CD14-positive monocyte (primary cell): ENCODE results near the gene CCR4. TPM values are rescaled to one million over a fixed set of nuclear protein-coding genes. Genes with fewer than 3 reads are reported as not detected.

Source experiments
- DNase-seq, 3 donors: peaks; one replicate each; pipeline ENCODE4 v3.0.0-alpha.2; 2011 to 2022
- H2AFZ ChIP-seq: 2 replicates; pipeline ENCODE4 v1.6.0; 2012; ENCODE audit warnings: mild to moderate bottlenecking, low read depth, low read length, inconsistent platforms; ENCODE audit not compliant: insufficient read depth, poor library complexity, severe bottlenecking
- H3K27ac ChIP-seq, 2 donors: 1 replicate in 1 of 2; 2 replicates in 1 of 2; pipeline ENCODE4 v1.5.1; 2012 to 2013; ENCODE audit warnings: low read length in 2 of 2, control low read depth in 1 of 2, inconsistent platforms in 1 of 2, low read depth in 1 of 2, mild to moderate bottlenecking in 1 of 2
- H3K27me3 ChIP-seq, 2 donors: one replicate each; pipeline versions ENCODE4 v1.6.0 to v1.6.1; 2011 to 2013; ENCODE audit warnings: low read length in 2 of 2; ENCODE audit not compliant: control insufficient read depth in 2 of 2, insufficient read depth in 2 of 2
- H3K36me3 ChIP-seq, 2 donors: replicated peaks in 1 of 2; 1 replicate in 1 of 2; 2 replicates in 1 of 2; pipeline versions ENCODE4 v1.5.1 to v1.6.1; 2012 to 2013; ENCODE audit warnings: low read length in 2 of 2, control low read depth in 1 of 2, inconsistent platforms in 1 of 2, mild to moderate bottlenecking in 1 of 2; ENCODE audit not compliant: insufficient read depth in 2 of 2, control insufficient read depth in 1 of 2
- H3K4me1 ChIP-seq, 2 donors: 1 replicate in 1 of 2; 2 replicates in 1 of 2; pipeline versions ENCODE4 v1.5.1 to v1.6.1; 2012 to 2013; ENCODE audit warnings: low read length in 2 of 2, control low read depth in 1 of 2, inconsistent platforms in 1 of 2, mild to moderate bottlenecking in 1 of 2, moderate library complexity in 1 of 2; ENCODE audit not compliant: insufficient read depth in 2 of 2, control insufficient read depth in 1 of 2
- H3K4me2 ChIP-seq: replicated peaks from 2 replicates; pipeline ENCODE3; 2012; ENCODE audit warnings: low read length, moderate library complexity, mild to moderate bottlenecking; ENCODE audit not compliant: poor library complexity, severe bottlenecking; ENCODE audit errors: extremely low read depth
- H3K4me3 ChIP-seq, 3 experiments: fragments of 200-600 bp in 1 of 3; sonication (generic) in 1 of 3; replicated peaks in 1 of 3; 1 replicate in 2 of 3; 2 replicates in 1 of 3; pipeline ENCODE4 v1.5.1; 2011 to 2013; ENCODE audit warnings: low read length in 3 of 3, mild to moderate bottlenecking in 3 of 3, control low read depth in 2 of 3, low read depth in 2 of 3, inconsistent platforms in 1 of 3, moderate library complexity in 1 of 3
- H3K79me2 ChIP-seq: 2 replicates; pipeline ENCODE4 v1.6.0; 2012; ENCODE audit warnings: mild to moderate bottlenecking, control low read depth, inconsistent platforms, low read length, moderate library complexity; ENCODE audit not compliant: insufficient read depth
- H3K9ac ChIP-seq: 2 replicates; pipeline ENCODE4 v1.6.0; 2017; ENCODE audit warnings: low read length, mild to moderate bottlenecking; ENCODE audit not compliant: insufficient read depth, poor library complexity, severe bottlenecking
- H3K9me3 ChIP-seq, 2 donors: replicated peaks in 1 of 2; 1 replicate in 1 of 2; 2 replicates in 1 of 2; pipeline versions ENCODE4 v1.5.1 to v1.6.1; 2012 to 2013; ENCODE audit warnings: low read length in 2 of 2, control low read depth in 1 of 2; ENCODE audit not compliant: control insufficient read depth in 1 of 2, insufficient read depth in 1 of 2
- H4K20me1 ChIP-seq: 2 replicates; pipeline ENCODE4 v1.6.0; 2012; ENCODE audit warnings: mild to moderate bottlenecking, low read length, control low read depth, moderate library complexity; ENCODE audit not compliant: insufficient read depth
- H3K27ac Mint-ChIP-seq, 7 donors: one replicate each; pipeline ENCODE4 v1.8.0; 2020; ENCODE audit warnings: mild to moderate bottlenecking in 7 of 7, mixed read lengths in 7 of 7, moderate library complexity in 6 of 7, inconsistent platforms in 2 of 7
- H3K27me3 Mint-ChIP-seq, 3 donors: one replicate each; pipeline ENCODE4 v1.8.0; 2021 to 2022; ENCODE audit warnings: low read depth in 3 of 3, mild to moderate bottlenecking in 3 of 3, mixed read lengths in 3 of 3, moderate library complexity in 3 of 3, inconsistent platforms in 1 of 3
- H3K36me3 Mint-ChIP-seq, 2 donors: one replicate each; pipeline ENCODE4 v1.8.0; 2020; ENCODE audit warnings: mixed read lengths in 2 of 2, inconsistent platforms in 1 of 2, mild to moderate bottlenecking in 1 of 2
- H3K4me1 Mint-ChIP-seq: one replicate; pipeline ENCODE4 v1.8.0; 2020; ENCODE audit warnings: mild to moderate bottlenecking, mixed read lengths
- H3K4me3 Mint-ChIP-seq, 2 donors: one replicate each; pipeline ENCODE4 v1.8.0; 2020; ENCODE audit warnings: mild to moderate bottlenecking in 2 of 2, mixed read lengths in 2 of 2, moderate library complexity in 1 of 2
- H3K9me3 Mint-ChIP-seq, 7 donors: one replicate each; pipeline ENCODE4 v1.8.0; 2020 to 2022; ENCODE audit warnings: mixed read lengths in 7 of 7, mild to moderate bottlenecking in 6 of 7, moderate library complexity in 6 of 7, inconsistent platforms in 2 of 7
- WGBS: methylation state at CpG from one replicate; pipeline ENCODE4 v1.1.5; 2013; ENCODE audit warnings: missing lambda C conversion rate; ENCODE audit not compliant: insufficient coverage; 5-methylcytosine and 5-hydroxymethylcytosine counted together
- intact Hi-C, 2 donors: fragments of 100-400 bp; cut with micrococcal nuclease; formaldehyde crosslinking; loops; one replicate each; pipeline versions ENCODE4 v1.15.0 to v1.15.1; 2023
- polyA plus RNA-seq, 3 donors: library from polyadenylated mRNA; depleted of rRNA in 1 of 3; unstranded in 2 of 3; stranded (reverse) in 1 of 3; fragments of 300-500 nt in 2 of 3; fragments of >200 nt in 1 of 3; fragmentation: Illumina TruSeq in 2 of 3; gene quantifications; 1 replicate in 2 of 3; 2 replicates in 1 of 3; pipeline ENCODE4 v1.2.3, GENCODE V29; 2012 to 2021
- TF ChIP-seq, protein P1 (sequence below): fragments of 200-600 bp; IDR thresholded peaks from one replicate; pipeline ENCODE4 v1.8.0; 2022; ENCODE audit warnings: antibody characterized with exemption, mild to moderate bottlenecking

The CCR4 gene
- polyA plus RNA-seq, 3 donors: 0.04 TPM; not detected in 2

DNA sequence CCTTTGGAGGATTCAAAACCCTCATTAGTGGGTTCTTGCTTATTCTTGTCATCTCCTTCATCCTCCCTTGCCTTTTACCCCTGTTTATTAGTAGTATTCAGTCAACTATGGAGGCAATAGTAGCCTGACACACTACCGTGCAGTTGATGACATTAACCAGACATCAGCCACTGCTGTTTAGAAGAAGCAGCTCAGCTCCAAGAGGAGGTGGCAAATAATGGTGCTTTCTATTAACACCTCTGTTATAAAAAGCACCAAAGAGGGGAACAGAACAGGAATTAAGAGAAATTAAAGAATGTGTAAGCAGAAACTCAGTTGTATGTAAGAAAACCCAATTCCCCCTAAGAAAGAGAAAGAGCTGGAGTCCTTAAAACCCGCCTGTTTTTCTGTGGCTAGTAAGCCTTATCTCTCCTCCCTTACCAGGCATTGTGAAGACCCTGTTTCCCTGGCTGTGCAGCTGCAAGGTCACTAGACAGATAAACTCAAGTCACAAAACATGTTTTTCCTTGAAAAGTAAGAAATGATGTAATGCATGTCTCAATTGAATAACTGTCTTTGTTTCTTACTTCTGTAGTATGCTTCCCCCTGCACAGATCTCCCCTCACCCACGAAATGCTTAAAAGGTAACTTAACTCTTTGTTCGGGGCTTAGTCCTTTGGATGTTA is 21.2 kb downstream of the CCR4 start:
- Mint-ChIP-seq H3K9me3 (peaks cover 0 to 6% (median 0%) of the 10 kb centered on the region in 7 donors), H3K4me1 (peaks cover 2% of the 10 kb centered on the region), H3K4me3 (no peak overlapping the region), H3K27me3 (peaks cover 0 to 4% (median 0%) of the 10 kb centered on the region in 3 donors), H3K36me3 (no peaks in the 10 kb centered on the region), H3K27ac (no peak overlapping the region)
- TF ChIP-seq, protein P1, sequence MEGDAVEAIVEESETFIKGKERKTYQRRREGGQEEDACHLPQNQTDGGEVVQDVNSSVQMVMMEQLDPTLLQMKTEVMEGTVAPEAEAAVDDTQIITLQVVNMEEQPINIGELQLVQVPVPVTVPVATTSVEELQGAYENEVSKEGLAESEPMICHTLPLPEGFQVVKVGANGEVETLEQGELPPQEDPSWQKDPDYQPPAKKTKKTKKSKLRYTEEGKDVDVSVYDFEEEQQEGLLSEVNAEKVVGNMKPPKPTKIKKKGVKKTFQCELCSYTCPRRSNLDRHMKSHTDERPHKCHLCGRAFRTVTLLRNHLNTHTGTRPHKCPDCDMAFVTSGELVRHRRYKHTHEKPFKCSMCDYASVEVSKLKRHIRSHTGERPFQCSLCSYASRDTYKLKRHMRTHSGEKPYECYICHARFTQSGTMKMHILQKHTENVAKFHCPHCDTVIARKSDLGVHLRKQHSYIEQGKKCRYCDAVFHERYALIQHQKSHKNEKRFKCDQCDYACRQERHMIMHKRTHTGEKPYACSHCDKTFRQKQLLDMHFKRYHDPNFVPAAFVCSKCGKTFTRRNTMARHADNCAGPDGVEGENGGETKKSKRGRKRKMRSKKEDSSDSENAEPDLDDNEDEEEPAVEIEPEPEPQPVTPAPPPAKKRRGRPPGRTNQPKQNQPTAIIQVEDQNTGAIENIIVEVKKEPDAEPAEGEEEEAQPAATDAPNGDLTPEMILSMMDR: no peak
- Histone ChIP-seq H3K79me2 (no peaks in the 10 kb centered on the region), H3K4me2 (no peak overlapping the region), H3K4me3 (no peak overlapping the region), H3K27me3 (no peaks in the 10 kb centered on the region), H3K9me3 (no peaks in the 10 kb centered on the region), H4K20me1 (no peaks in the 10 kb centered on the region), H3K9ac (no peak overlapping the region), H3K36me3 (no peaks in the 10 kb centered on the region), H3K4me1 (no peaks in the 10 kb centered on the region), H3K27ac (no peak overlapping the region), H2AFZ (no peak overlapping the region)
- no peak for DNase-seq
- intact Hi-C loops: no loop called here
- no CpG with 5 or more reads among the region's 4 CpGs for WGBS

- H3K36me3 ChIP-seq: no peaks in the 10 kb centered on the region
- no peak overlapping the region for H3K4me3 Mint-ChIP-seq
- H4K20me1 ChIP-seq: no peaks in the 10 kb centered on the region
- H3K9me3 ChIP-seq: no peaks in the 10 kb centered on the region
- H3K27me3 Mint-ChIP-seq: peaks cover 0 to 4% (median 0%) of the 10 kb centered on the region in 3 donors
- no peaks in the 10 kb centered on the region for H3K27me3 ChIP-seq
- H3K4me1 Mint-ChIP-seq: peaks cover 4% of the 10 kb centered on the region
- H3K4me1 ChIP-seq: no peaks in the 10 kb centered on the region
- TF ChIP-seq, protein P1: no peak
- no CpG with 5 or more reads among the region's 1 CpG for WGBS
- H3K9ac ChIP-seq: no peak overlapping the region
- no peak overlapping the region for H2AFZ ChIP-seq
- H3K36me3 Mint-ChIP-seq: no peaks in the 10 kb centered on the region
- no peak overlapping the region for H3K27ac ChIP-seq
- intact Hi-C loops: no loop called here
- no peak for DNase-seq
- H3K4me3 ChIP-seq: no peak overlapping the region
- no peak overlapping the region for H3K4me2 ChIP-seq
- H3K9me3 Mint-ChIP-seq: peaks cover 0 to 6% (median 0%) of the 10 kb centered on the region in 7 donors
- no peaks in the 10 kb centered on the region for H3K79me2 ChIP-seq
- H3K27ac Mint-ChIP-seq: no peak overlapping the region
These were observed 22.5 kb downstream of the CCR4 start for GRCh38 chr3:32973982-32974381.
